NCI-H187 treated with DMSO at 0.1 percent for 48 hours (cell line): ENCODE measurements around the gene RBMS1.

Source experiments
- DNase-seq: peaks from one replicate; lab custom pipeline; 2025; lab: John Stamatoyannopoulos, UW

RBMS1 gene

DNA sequence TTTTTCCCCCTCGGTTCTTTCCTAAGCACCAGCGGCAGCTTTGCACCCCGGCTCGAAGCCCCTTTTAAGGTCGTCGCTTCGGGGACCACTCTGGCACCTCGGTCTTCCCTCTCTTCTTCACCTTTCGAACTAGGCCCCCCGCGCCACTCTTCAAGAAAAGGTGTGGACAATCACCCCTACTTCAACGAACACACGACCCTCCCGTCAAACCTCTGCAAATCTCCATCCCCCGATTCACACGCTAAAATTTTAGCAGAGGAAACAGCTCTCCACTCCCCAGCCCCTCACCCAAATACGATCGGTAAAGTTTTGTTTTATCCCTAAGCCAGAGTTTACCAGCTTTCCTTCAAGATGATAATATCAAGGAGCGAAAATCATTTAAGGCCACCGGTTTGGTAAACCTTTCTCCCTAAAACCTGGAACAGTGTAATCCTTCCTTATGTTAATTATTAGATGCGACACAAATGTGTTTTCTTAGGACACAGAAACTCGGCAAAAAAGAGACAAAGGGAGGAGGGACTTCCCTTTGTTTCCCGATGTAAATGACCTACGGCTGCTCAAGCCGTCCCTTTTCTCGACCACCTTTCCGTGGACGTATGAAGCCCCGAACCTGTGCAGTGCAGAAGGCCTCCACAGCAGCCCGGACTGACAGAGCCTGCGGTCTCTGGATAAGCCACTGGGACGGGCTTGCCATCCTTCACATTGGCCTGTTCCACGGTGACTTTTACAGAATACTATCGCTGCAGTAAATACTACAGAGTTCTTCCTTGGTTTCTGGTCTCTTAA, 85.2 kb downstream of the RBMS1 start:
- DNase-seq = no peak

- no peak for DNase-seq
These were observed 86.0 kb downstream of the RBMS1 start for GRCh38 chr2:160407393-160408172.

DNA sequence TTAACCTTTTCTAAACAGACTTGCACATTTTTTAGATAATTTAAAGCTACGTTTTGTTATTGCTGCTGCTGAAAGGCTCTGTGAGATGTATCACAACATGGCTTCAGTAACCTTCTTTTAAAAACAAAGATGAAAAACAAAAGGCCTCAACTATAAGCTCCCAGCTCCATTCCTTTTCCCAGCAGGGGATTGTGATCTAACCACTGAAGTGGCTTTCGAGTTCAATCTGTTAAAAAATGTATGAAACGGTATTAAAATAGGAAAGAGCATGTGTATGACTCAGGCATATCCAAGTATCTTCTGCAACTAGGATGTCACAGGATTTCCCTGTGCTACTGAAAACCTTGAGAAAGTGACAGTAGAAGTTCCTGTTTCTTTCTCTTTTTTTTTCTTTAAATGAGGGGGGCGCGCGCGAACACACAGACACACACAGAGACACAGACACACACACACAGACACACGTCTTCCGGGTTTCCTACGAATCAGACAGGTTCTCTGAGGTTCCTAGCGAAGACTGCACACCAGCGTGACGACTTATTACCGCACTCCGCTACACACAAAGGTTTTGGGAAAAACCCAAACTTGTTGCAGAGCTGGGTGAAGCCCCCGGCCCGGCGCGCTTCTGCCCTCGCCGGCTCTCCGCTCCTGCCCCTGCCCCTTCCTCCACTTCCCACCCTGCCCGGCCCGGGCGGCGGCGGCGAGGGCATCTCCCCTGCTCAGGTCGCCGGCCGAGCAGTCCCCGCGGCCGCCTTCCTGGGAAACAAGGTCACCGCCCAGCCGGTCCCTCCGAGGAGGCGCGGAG, 86.8 kb downstream of the RBMS1 start:
- no peak for DNase-seq

GRCh38 chr2:160405077-160405867, 88.3 kb downstream of the RBMS1 start:
- DNase-seq = no peak

DNA sequence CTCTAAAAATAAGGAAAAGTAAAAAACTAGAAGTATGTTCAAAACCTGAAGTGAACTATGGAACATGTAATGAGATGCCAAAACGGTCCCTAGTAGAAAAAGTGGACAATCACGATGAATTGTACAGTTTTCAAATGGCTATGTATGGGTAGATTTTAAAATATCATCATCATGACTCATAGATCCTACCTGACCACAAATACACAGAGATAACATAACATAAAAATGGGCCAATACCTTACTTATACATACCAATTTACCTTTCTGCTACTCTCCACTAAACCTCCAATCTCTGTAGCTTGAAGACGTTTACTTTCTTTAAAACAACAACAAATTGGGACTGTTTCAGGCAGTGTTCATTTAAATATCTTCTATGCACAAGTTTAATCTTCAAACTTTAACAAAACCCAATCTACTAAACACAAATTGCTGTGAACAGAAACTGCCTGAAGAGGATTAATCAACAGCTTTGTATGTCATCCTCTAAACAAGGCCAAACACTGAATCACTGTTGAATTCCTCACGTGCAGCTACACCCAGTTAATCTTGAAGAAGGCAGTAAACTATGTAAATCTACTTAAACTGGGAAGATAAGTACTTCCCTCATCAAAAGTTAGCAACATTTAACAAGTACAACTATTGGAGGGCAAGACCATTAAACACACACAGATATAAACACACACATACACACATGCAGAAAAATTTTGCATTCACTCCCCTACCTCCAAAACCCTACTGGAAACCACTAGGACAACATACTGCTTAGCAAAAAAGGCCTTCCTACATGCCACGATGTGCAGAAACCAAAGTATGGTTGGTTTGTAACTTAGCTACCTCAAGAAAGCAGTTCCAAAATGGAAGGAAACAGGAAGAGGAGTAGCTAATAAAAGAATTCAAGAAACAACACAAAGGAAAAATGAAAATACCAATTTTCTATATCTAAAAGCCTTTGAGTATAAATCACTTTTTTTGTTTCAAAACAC, 90.3 kb downstream of the RBMS1 start:
- DNase-seq = no peak

GRCh38 chr2:160402501-160402900, 91.1 kb downstream of the RBMS1 start:
- no peak for DNase-seq

DNA sequence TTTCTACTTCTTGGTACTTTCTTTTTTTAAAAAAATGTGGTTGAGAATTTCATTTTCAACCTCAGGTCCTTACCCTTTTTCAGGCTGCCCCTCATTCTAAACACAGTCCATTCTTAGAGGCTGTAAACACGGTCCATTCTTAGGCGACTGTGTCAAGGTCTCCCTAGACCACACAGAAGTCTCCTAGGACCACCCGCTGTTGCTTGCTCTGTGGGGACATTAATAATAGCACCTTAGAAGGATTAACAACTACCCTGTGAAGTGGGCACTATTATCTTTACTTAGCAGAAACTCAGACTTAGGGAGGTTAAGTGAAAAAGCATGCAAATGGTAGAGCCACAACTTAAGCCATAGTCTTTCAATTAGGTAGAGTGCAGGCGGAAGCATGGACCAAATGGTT, 91.7 kb downstream of the RBMS1 start:
- no peak for DNase-seq

- DNase-seq = no peak
These were observed 93.7 kb downstream of the RBMS1 start for GRCh38 chr2:160399880-160400279.

GRCh38 chr2:160397530-160397865, 96.1 kb downstream of the RBMS1 start:
- DNase-seq = no peak

DNA sequence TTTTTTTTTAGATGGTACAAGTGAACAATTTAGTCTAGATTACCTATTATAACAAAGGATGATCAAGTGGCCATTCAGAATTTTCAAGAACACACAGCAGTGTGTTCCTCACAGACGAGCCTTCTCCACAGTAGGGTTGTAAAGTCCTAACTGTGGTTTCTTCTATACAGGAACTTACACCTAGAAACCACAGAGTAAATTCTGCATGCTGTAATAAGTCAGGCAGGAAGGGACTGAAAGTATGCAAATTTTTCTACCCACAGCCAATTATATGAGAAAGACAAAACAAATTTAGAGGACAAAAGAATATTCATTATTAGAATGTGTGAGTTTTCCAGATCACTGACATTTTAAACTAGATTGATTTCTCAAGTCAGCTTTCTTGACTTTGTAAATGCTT, 99.5 kb downstream of the RBMS1 start:
- DNase-seq = no peak

GRCh38 chr2:160392201-160392600, 101.4 kb downstream of the RBMS1 start:
- DNase-seq = no peak

DNA sequence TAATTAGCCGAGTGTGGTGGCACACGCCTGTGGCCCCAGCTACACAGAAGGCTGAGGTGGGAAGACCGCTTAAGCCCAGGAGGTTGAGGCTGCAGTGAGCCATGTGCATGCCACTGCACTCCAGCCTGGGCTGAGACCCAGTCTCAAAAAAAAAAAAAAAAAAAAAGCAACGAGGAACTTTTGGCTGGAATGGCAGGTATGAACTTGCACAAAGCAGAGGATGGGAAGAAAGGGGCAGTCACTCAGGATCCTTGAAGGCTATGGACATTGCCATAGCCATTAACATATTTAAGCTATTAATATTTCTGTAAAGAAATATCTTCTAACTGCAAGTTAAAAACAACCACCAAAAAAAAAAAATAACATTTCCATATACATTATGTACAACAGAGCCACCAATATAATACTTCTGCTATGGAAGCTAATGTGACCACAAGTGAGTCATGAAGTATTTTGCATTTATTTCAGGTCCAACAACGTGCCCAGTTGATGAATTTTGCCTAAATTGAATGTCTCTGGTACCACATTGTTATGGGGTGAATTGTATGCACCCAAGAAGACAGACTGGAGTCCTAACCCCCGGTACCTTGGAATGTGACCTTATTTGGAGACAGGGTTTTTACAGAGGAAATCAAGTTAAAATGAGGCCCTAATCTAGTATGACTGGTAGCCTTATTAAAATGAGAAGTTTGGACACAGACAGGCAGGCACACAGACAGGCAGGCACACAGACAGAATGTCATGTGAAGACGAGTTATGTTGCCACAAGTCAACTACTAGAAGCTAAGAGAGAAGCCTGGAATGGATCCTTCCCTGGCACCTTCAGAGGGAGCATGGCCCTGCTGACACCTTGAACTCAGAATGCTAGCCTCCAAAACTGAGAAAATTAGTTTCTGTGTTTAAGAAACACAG, 102.8 kb downstream of the RBMS1 start:
- no peak for DNase-seq

DNA sequence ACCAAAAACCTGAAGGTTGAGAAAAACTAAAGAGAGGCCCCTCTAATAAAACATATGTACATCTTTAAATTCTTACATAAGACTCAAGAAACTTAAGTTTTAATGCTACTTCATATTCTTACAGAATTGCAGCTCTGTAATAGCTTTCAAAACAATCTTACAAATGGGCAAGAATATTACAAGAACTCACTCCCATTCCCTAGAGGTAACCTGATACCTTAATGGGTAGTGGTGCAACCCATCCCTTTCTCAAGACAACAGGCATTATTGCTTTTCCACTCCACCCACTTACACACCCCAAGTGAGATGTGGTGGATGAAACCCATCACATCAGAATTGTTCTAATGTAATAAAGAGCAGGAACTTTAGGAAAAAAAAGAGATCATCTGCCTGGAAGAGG, 103.7 kb downstream of the RBMS1 start:
- DNase-seq = no peak

- DNase-seq = no peak
These were observed 104.9 kb downstream of the RBMS1 start for GRCh38 chr2:160388464-160389263.

- no peak for DNase-seq
These were observed 105.9 kb downstream of the RBMS1 start for GRCh38 chr2:160387558-160388262.

- DNase-seq = no peak
These were observed 108.8 kb downstream of the RBMS1 start for GRCh38 chr2:160384791-160385190.

DNA sequence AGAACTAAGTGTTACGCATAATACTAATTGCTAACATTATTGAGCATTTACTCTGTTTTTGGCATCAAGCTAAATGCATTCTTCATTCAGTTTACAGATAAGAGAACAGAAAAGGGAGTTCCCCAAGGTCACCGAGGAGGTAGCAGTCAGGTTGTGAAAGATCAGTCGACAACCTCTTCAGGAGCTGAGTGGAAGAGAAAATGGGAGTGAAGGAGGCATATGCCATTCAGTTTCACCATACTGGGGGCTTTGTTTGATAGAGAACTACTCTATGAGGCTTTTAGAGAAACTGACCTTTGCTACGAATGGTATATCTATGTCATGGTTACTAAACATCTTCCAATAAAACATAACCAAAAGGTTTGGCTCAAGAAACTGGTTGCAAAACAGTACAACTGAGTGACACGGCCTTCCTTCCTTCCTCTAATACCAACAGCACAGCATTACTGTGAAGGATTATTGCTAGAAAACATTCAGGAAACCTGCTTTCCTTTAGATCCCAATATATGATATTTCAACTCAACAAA, 112.1 kb downstream of the RBMS1 start:
- DNase-seq = no peak

GRCh38 chr2:160380611-160381010, 113.0 kb downstream of the RBMS1 start:
- no peak for DNase-seq
